ENCODE results near the gene LYST.
"Not testable (repeated sequence)": the region's sequence is repeated elsewhere in the genome, so short reads cannot be mapped to it uniquely, and the experiment has no call there.

The LYST gene

GRCh38 chr1:235855811-235856429, 10.8 kb downstream of the LYST start:
- no peak for DNase-seq

- no peak for DNase-seq
Measured at GRCh38 chr1:235854347-235854746, 12.4 kb downstream of the LYST start.

- DNase-seq = no peak
Measured at GRCh38 chr1:235853653-235854052, 13.1 kb downstream of the LYST start.

GRCh38 chr1:235852887-235853286, 13.8 kb downstream of the LYST start:
- no peak for DNase-seq

GRCh38 chr1:235851939-235852338, 14.8 kb downstream of the LYST start:
- DNase-seq = no peak

- not testable (repeated sequence) for DNase-seq
Measured at GRCh38 chr1:235848251-235848650, 18.5 kb downstream of the LYST start.

- DNase-seq = not testable (repeated sequence)
Measured at GRCh38 chr1:235845656-235846107, 21.0 kb downstream of the LYST start.

GRCh38 chr1:235844776-235845175, 21.9 kb downstream of the LYST start:
- DNase-seq = no peak

- DNase-seq = no peak
Measured at GRCh38 chr1:235843461-235843961, 23.2 kb downstream of the LYST start.

- DNase-seq = no peak
Measured at GRCh38 chr1:235841938-235842545, 24.7 kb downstream of the LYST start.

GRCh38 chr1:235838021-235838420, 28.7 kb downstream of the LYST start:
- DNase-seq = no peak

- no peak for DNase-seq
Measured at GRCh38 chr1:235835226-235835625, 31.5 kb downstream of the LYST start.

- no peak for DNase-seq
Measured at GRCh38 chr1:235834620-235835019, 32.1 kb downstream of the LYST start.

- DNase-seq = no peak
Measured at GRCh38 chr1:235832011-235832410, 34.7 kb downstream of the LYST start.

- DNase-seq = no peak
Measured at GRCh38 chr1:235831148-235831547, 35.6 kb downstream of the LYST start.

GRCh38 chr1:235826102-235826854, 40.4 kb downstream of the LYST start:
- no peak for DNase-seq

GRCh38 chr1:235825229-235825628, 41.5 kb downstream of the LYST start:
- no peak for DNase-seq

- no peak for DNase-seq
Measured at GRCh38 chr1:235823684-235824083, 43.0 kb downstream of the LYST start.

GRCh38 chr1:235822685-235823084, 44.0 kb downstream of the LYST start:
- DNase-seq = no peak

- no peak for DNase-seq
Measured at GRCh38 chr1:235821361-235821981, 45.2 kb downstream of the LYST start.

GRCh38 chr1:235820061-235820460, 46.6 kb downstream of the LYST start:
- DNase-seq = no peak

- DNase-seq = no peak
Measured at GRCh38 chr1:235818632-235819136, 48.0 kb downstream of the LYST start.

- no peak for DNase-seq
Measured at GRCh38 chr1:235817101-235817728, 49.5 kb downstream of the LYST start.

Data from activated CD4-positive, alpha-beta T cell treated with anti-CD3 and anti-CD28 coated beads, Interleukin-2, amount 50 U/mL, for 1 hour (primary cell).